ENCODE measurements around the gene RHOJ.

- TF ChIP-seq CTCF (IDR thresholded peaks at IDR 0.05) (no peak), POLR2A (IDR thresholded peaks at IDR 0.05) (no peak)
Observed at GRCh38 chr14:63212209-63212608, 8.0 kb downstream of the RHOJ start.

All from esophagus squamous epithelium (tissue), 4 donors.